T-cell (primary cell): ENCODE measurements around the gene ADAM12. TPM values are rescaled to one million over a fixed set of nuclear protein-coding genes. Genes with fewer than 3 reads are reported as not detected.

Experiments
- ATAC-seq, 4 experiments: fragments of 200-7000 bp in 3 of 4; fragments of 150-1000 bp in 1 of 4; cut with Tn5 transposase; replicated peaks in 1 of 4; 1 replicate in 3 of 4; 2 replicates in 1 of 4; pipeline ENCODE4 v1.10.0; 2021; ENCODE audit warnings: moderate library complexity in 3 of 4, mild to moderate bottlenecking in 2 of 4, moderate number of reproducible peaks in 1 of 4
- CTCF ChIA-PET, 2 donors: fragments of 300-600 bp; sonication (Branson Sonifier 250); formaldehyde crosslinking; loops; one replicate each; lab custom pipeline; 2022; ENCODE audit warnings: antibody characterized with exemption in 2 of 2; lab: Charles Lee
- POLR2A ChIA-PET, 2 donors: fragments of 300-600 bp; sonication (Branson Sonifier 250); formaldehyde crosslinking; loops; one replicate each; lab custom pipeline; 2022; ENCODE audit warnings: antibody characterized with exemption in 2 of 2; lab: Charles Lee
- DNase-seq, 35 experiments: peaks; one replicate each; pipeline versions ENCODE4 v3.0.0 to v3.0.0-alpha.2; 2013 to 2023
- H3K27ac ChIP-seq: one replicate; pipeline ENCODE4 v1.5.1; 2013; ENCODE audit warnings: low read length
- H3K27me3 ChIP-seq, 2 experiments: replicated peaks in 1 of 2; 1 replicate in 1 of 2; 2 replicates in 1 of 2; pipeline versions ENCODE4 v1.6.1 to v1.7.0; 2013; ENCODE audit warnings: low read length in 1 of 2, mixed read lengths in 1 of 2; ENCODE audit not compliant: control insufficient read depth in 2 of 2, insufficient read depth in 2 of 2; ENCODE audit errors: extremely low read depth in 1 of 2
- H3K36me3 ChIP-seq, 2 donors: 1 replicate in 1 of 2; 2 replicates in 1 of 2; pipeline versions ENCODE4 v1.6.1 to v1.7.0; 2013; ENCODE audit warnings: low read length in 1 of 2; ENCODE audit not compliant: control insufficient read depth in 2 of 2, insufficient read depth in 1 of 2; ENCODE audit errors: extremely low read depth in 1 of 2
- H3K4me1 ChIP-seq, 2 experiments: 1 replicate in 1 of 2; 2 replicates in 1 of 2; pipeline versions ENCODE4 v1.6.1 to v1.7.0; 2013; ENCODE audit warnings: low read length in 2 of 2, mixed read lengths in 1 of 2; ENCODE audit not compliant: insufficient read depth in 2 of 2, control insufficient read depth in 1 of 2; ENCODE audit errors: extremely low read depth in 1 of 2
- H3K4me3 ChIP-seq, 2 donors: 1 replicate in 1 of 2; 2 replicates in 1 of 2; pipeline versions ENCODE4 v1.5.1 to v1.7.0; 2013; ENCODE audit warnings: mild to moderate bottlenecking in 2 of 2, low read length in 1 of 2, moderate library complexity in 1 of 2; ENCODE audit not compliant: control insufficient read depth in 1 of 2; ENCODE audit errors: extremely low read depth in 1 of 2
- H3K9me3 ChIP-seq: 2 replicates; pipeline ENCODE4 v1.7.0; 2013
- H3K27ac Mint-ChIP-seq, 2 donors: one replicate each; pipeline ENCODE4 v1.8.0; 2020 to 2021; ENCODE audit warnings: mild to moderate bottlenecking in 2 of 2, mixed read lengths in 2 of 2
- H3K27me3 Mint-ChIP-seq, 2 donors: one replicate each; pipeline ENCODE4 v1.8.0; 2021 to 2022; ENCODE audit warnings: mixed read lengths in 2 of 2
- H3K36me3 Mint-ChIP-seq: one replicate; pipeline ENCODE4 v1.8.0; 2021; ENCODE audit warnings: mixed read lengths
- H3K4me1 Mint-ChIP-seq, 3 donors: one replicate each; pipeline ENCODE4 v1.8.0; 2020 to 2022; ENCODE audit warnings: mixed read lengths in 3 of 3, mild to moderate bottlenecking in 1 of 3
- H3K4me3 Mint-ChIP-seq, 3 donors: one replicate each; pipeline ENCODE4 v1.8.0; 2020 to 2022; ENCODE audit warnings: mild to moderate bottlenecking in 3 of 3, mixed read lengths in 3 of 3, moderate library complexity in 3 of 3
- H3K9me3 Mint-ChIP-seq, 3 donors: one replicate each; pipeline ENCODE4 v1.8.0; 2020 to 2022; ENCODE audit warnings: mixed read lengths in 3 of 3
- WGBS: methylation state at CpG from one replicate; pipeline ENCODE4 v1.1.5; 2013; ENCODE audit warnings: missing lambda C conversion rate; ENCODE audit not compliant: insufficient coverage; 5-methylcytosine and 5-hydroxymethylcytosine counted together
- total RNA-seq, 35 experiments: library from RNA in 6 of 35; stranded (reverse) in 6 of 35; fragments of 120-200 nt in 1 of 35; gene quantifications; one replicate each; pipeline versions ENCODE4 v1.2.1 to v1.2.4 and lab custom pipeline; 2013 to 2026

The ADAM12 gene
- total RNA-seq, 5 donors from 2014 or later (not counting 1 experiment from before 2014, with no cell fraction given), result 0.35 to 5.7 (median 1.2) TPM

- 93% methylated on average over 2 of the region's 6 CpGs for WGBS
- no peaks in the 10 kb centered on the region for H3K36me3 Mint-ChIP-seq
- Histone ChIP-seq H3K36me3 (no peaks in the 10 kb centered on the region), H3K4me3 (no peak overlapping the region), H3K9me3 (no peaks in the 10 kb centered on the region), H3K4me1 (no peaks in the 10 kb centered on the region), H3K27me3 (peaks cover 0 to 2% of the 10 kb centered on the region in 2 experiments), H3K27ac (no peak overlapping the region)
- H3K9me3 Mint-ChIP-seq, result no peaks in the 10 kb centered on the region
- ChIA-PET CTCF (no interaction called here), POLR2A (no interaction called here)
- no peaks in the 10 kb centered on the region for H3K4me1 Mint-ChIP-seq
- no peak overlapping the region for H3K27ac Mint-ChIP-seq
- DNase-seq (no peak), ATAC-seq (no peak)
- H3K4me3 Mint-ChIP-seq, result no peak overlapping the region
- H3K27me3 Mint-ChIP-seq, result peaks cover 3% of the 10 kb centered on the region in 2 donors
Observed at GRCh38 chr10:126063353-126063791, 324.9 kb downstream of the ADAM12 start.

GRCh38 chr10:126062131-126063032 lies 325.9 kb downstream of the ADAM12 start:
- ChIA-PET POLR2A (no interaction called here), CTCF (no interaction called here)
- no peak overlapping the region for H3K4me3 ChIP-seq
- DNase-seq (no peak), ATAC-seq (no peak)
- H3K27ac ChIP-seq, result no peak overlapping the region
- H3K4me1 ChIP-seq, result no peaks in the 10 kb centered on the region
- 85% methylated on average over 6 of the region's 11 CpGs for WGBS
- Mint-ChIP-seq H3K36me3 (no peaks in the 10 kb centered on the region), H3K4me3 (no peak overlapping the region), H3K4me1 (no peaks in the 10 kb centered on the region), H3K9me3 (no peaks in the 10 kb centered on the region), H3K27ac (no peak overlapping the region), H3K27me3 (peaks cover 3% of the 10 kb centered on the region in 2 donors)
- no peaks in the 10 kb centered on the region for H3K36me3 ChIP-seq
- peaks cover 0 to 6% of the 10 kb centered on the region in 2 experiments for H3K27me3 ChIP-seq
- H3K9me3 ChIP-seq, result no peaks in the 10 kb centered on the region

- peaks cover 3% of the 10 kb centered on the region in 2 donors for H3K27me3 Mint-ChIP-seq
- H3K9me3 Mint-ChIP-seq, result no peaks in the 10 kb centered on the region
- Histone ChIP-seq H3K27ac (no peak overlapping the region), H3K36me3 (no peaks in the 10 kb centered on the region), H3K4me3 (no peak overlapping the region), H3K4me1 (no peaks in the 10 kb centered on the region), H3K9me3 (no peaks in the 10 kb centered on the region), H3K27me3 (peaks cover 0 to 6% of the 10 kb centered on the region in 2 experiments)
- no peaks in the 10 kb centered on the region for H3K4me1 Mint-ChIP-seq
- no peak overlapping the region for H3K27ac Mint-ChIP-seq
- ATAC-seq (no peak), DNase-seq (no peak)
- no peaks in the 10 kb centered on the region for H3K36me3 Mint-ChIP-seq
- CTCF ChIA-PET, result no interaction called here
- 66% methylated on average over 3 of the region's 3 CpGs for WGBS
- POLR2A ChIA-PET, result no interaction called here
- no peak overlapping the region for H3K4me3 Mint-ChIP-seq
Observed at GRCh38 chr10:126061526-126061925, 326.8 kb downstream of the ADAM12 start.

- H3K4me1 Mint-ChIP-seq, result no peaks in the 10 kb centered on the region
- Histone ChIP-seq H3K27me3 (peaks cover 0 to 6% of the 10 kb centered on the region in 2 experiments), H3K4me1 (no peaks in the 10 kb centered on the region), H3K36me3 (no peaks in the 10 kb centered on the region), H3K4me3 (no peak overlapping the region), H3K9me3 (no peaks in the 10 kb centered on the region), H3K27ac (no peak overlapping the region)
- H3K36me3 Mint-ChIP-seq, result no peaks in the 10 kb centered on the region
- ATAC-seq (no peak), DNase-seq (no peak)
- POLR2A ChIA-PET, result no interaction called here
- peaks cover 3% of the 10 kb centered on the region in 2 donors for H3K27me3 Mint-ChIP-seq
- H3K27ac Mint-ChIP-seq, result no peak overlapping the region
- no peak overlapping the region for H3K4me3 Mint-ChIP-seq
- no peaks in the 10 kb centered on the region for H3K9me3 Mint-ChIP-seq
- CTCF ChIA-PET, result no interaction called here
- 89% methylated on average over 4 of the region's 11 CpGs for WGBS
Observed at GRCh38 chr10:126060261-126060931, 327.9 kb downstream of the ADAM12 start.

- CTCF ChIA-PET, result no interaction called here
Observed at GRCh38 chr10:126059076-126059826, 329.0 kb downstream of the ADAM12 start.

GRCh38 chr10:126058507-126058906 lies 329.8 kb downstream of the ADAM12 start:
- no peaks in the 10 kb centered on the region for H3K9me3 ChIP-seq
- Mint-ChIP-seq H3K27me3 (peaks cover 3 to 7% of the 10 kb centered on the region in 2 donors), H3K36me3 (no peaks in the 10 kb centered on the region), H3K4me1 (no peaks in the 10 kb centered on the region), H3K9me3 (no peaks in the 10 kb centered on the region), H3K4me3 (no peak overlapping the region), H3K27ac (no peak overlapping the region)
- no peak overlapping the region for H3K4me3 ChIP-seq
- DNase-seq (no peak), ATAC-seq (no peak)
- no peaks in the 10 kb centered on the region for H3K36me3 ChIP-seq
- 47% methylated on average over 2 of the region's 9 CpGs for WGBS
- ChIA-PET CTCF (no interaction called here), POLR2A (interaction anchor here in 1 of 2 donors (0.6 kb wide), 1 partner anchor 21 kb away, joined by 3 read pairs; no protein-coding TSS in a partner anchor)
- H3K27ac ChIP-seq, result no peak overlapping the region
- peaks cover 0 to 6% of the 10 kb centered on the region in 2 experiments for H3K27me3 ChIP-seq
- H3K4me1 ChIP-seq, result no peaks in the 10 kb centered on the region

More at GRCh38 chr10:126059076-126059826, 329.0 kb downstream of the ADAM12 start:
- no peak overlapping the region for H3K27ac ChIP-seq
- WGBS, result 50% methylated on average over 1 of the region's 4 CpGs
- Mint-ChIP-seq H3K4me1 (no peaks in the 10 kb centered on the region), H3K4me3 (no peak overlapping the region), H3K36me3 (no peaks in the 10 kb centered on the region), H3K27me3 (peaks cover 3 to 7% of the 10 kb centered on the region in 2 donors), H3K27ac (no peak overlapping the region), H3K9me3 (no peaks in the 10 kb centered on the region)
- no peaks in the 10 kb centered on the region for H3K36me3 ChIP-seq
- POLR2A ChIA-PET, result no interaction called here
- no peak overlapping the region for H3K4me3 ChIP-seq
- no peak for ATAC-seq
- no peaks in the 10 kb centered on the region for H3K9me3 ChIP-seq
- H3K4me1 ChIP-seq, result no peaks in the 10 kb centered on the region
- DNase-seq, result no peak
- H3K27me3 ChIP-seq, result peaks cover 0 to 6% of the 10 kb centered on the region in 2 experiments
